HEK293 (cell line): ENCODE data around the gene ADAMTS12.

Experiments used
- CTCF ChIA-PET: fragments of 350-600 bp; formaldehyde crosslinking; extraction: SDS; loops from one replicate; lab custom pipeline; 2021; ENCODE audit warnings: antibody characterized with exemption; lab: Yijun Ruan, JAX
- POLR2A ChIA-PET: fragments of 300-600 bp; formaldehyde crosslinking; extraction: SDS; loops from one replicate; lab custom pipeline; 2020; ENCODE audit warnings: antibody characterized with exemption, inconsistent platforms; lab: Yijun Ruan, JAX
- H3K27ac ChIP-seq: fragments of 200-500 bp; sonication (Bioruptor generic); 2 replicates; pipeline ENCODE4 v1.5.1; 2014; ENCODE audit warnings: low read depth, low read length, control low read depth, inconsistent platforms; ENCODE audit errors: extremely low read depth
- H3K36me3 ChIP-seq, 2 experiments: fragments of 200-500 bp in 1 of 2; sonication (Bioruptor generic) in 1 of 2; 1 replicate in 1 of 2; 2 replicates in 1 of 2; pipeline ENCODE4 v1.5.1; 2014 to 2017; ENCODE audit warnings: inconsistent platforms in 2 of 2, low read length in 2 of 2; ENCODE audit not compliant: control insufficient read depth in 2 of 2, insufficient read depth in 1 of 2
- H3K4me1 ChIP-seq: fragments of 200-500 bp; sonication (Bioruptor generic); 2 replicates; pipeline ENCODE4 v1.5.1; 2014; ENCODE audit warnings: mild to moderate bottlenecking, low read length, inconsistent platforms; ENCODE audit not compliant: control insufficient read depth, insufficient read depth
- H3K4me3 ChIP-seq: 2 replicates; pipeline ENCODE4 v1.5.1; 2011; ENCODE audit warnings: low read depth, mild to moderate bottlenecking, control low read depth, low read length, moderate library complexity
- H3K9me3 ChIP-seq: fragments of 200-500 bp; sonication (Bioruptor generic); 2 replicates; pipeline ENCODE4 v1.5.1; 2014; ENCODE audit warnings: low read depth, low read length, inconsistent platforms; ENCODE audit not compliant: control insufficient read depth, insufficient read depth
- HOXD13 ChIP-seq: sonication (generic); formaldehyde crosslinking; IDR thresholded peaks from 2 replicates; pipeline ENCODE4 v1.8.0; 2022; ENCODE audit warnings: missing genetic modification reagents, borderline replicate concordance
- KLF10 ChIP-seq: fragments of 450-650 bp; IDR thresholded peaks from 2 replicates; pipeline ENCODE4 v1.5.1; 2018; ENCODE audit warnings: missing biosample characterization, mild to moderate bottlenecking, missing genetic modification characterization
- MZF1 ChIP-seq: fragments of 450-650 bp; formaldehyde crosslinking; IDR thresholded peaks from 2 replicates; pipeline ENCODE4 v1.5.1; 2017; ENCODE audit warnings: missing biosample characterization, missing genetic modification characterization, borderline replicate concordance
- ZNF112 ChIP-seq: fragments of 450-650 bp; formaldehyde crosslinking; IDR thresholded peaks from 2 replicates; pipeline ENCODE4 v1.5.0; 2017; ENCODE audit warnings: missing biosample characterization, missing genetic modification characterization
- ZNF114 ChIP-seq: fragments of 450-650 bp; formaldehyde crosslinking; IDR thresholded peaks from 2 replicates; pipeline ENCODE4 v1.5.0; 2017; ENCODE audit warnings: missing biosample characterization, missing genetic modification characterization
- ZNF121 ChIP-seq: fragments of 450-650 bp; formaldehyde crosslinking; IDR thresholded peaks from 2 replicates; pipeline ENCODE4 v1.5.1; 2016; ENCODE audit warnings: missing biosample characterization, missing genetic modification characterization
- ZNF175 ChIP-seq: fragments of 450-650 bp; formaldehyde crosslinking; IDR thresholded peaks from 2 replicates; pipeline ENCODE4 v1.5.1; 2016; ENCODE audit warnings: missing biosample characterization, missing genetic modification characterization
- ZNF221 ChIP-seq: fragments of 450-650 bp; formaldehyde crosslinking; IDR thresholded peaks from 2 replicates; pipeline ENCODE4 v1.5.1; 2017; ENCODE audit warnings: missing biosample characterization, missing genetic modification characterization, borderline replicate concordance
- ZNF239 ChIP-seq: fragments of 450-650 bp; formaldehyde crosslinking; IDR thresholded peaks from 2 replicates; pipeline ENCODE4 v1.5.1; 2016; ENCODE audit warnings: missing biosample characterization, missing genetic modification characterization
- ZNF311 ChIP-seq: fragments of 450-650 bp; formaldehyde crosslinking; IDR thresholded peaks from 2 replicates; pipeline ENCODE4 v1.5.1; 2017; ENCODE audit warnings: missing biosample characterization, missing genetic modification characterization, borderline replicate concordance
- ZNF398 ChIP-seq: fragments of 450-650 bp; formaldehyde crosslinking; IDR thresholded peaks from 2 replicates; pipeline ENCODE4 v1.5.1; 2017; ENCODE audit warnings: missing biosample characterization, missing genetic modification characterization
- ZNF501 ChIP-seq: fragments of 450-650 bp; formaldehyde crosslinking; IDR thresholded peaks from 2 replicates; pipeline ENCODE4 v1.5.1; 2016; ENCODE audit warnings: missing biosample characterization, missing genetic modification characterization
- ZNF514 ChIP-seq: fragments of 450-650 bp; formaldehyde crosslinking; IDR thresholded peaks from 2 replicates; pipeline ENCODE4 v1.5.1; 2016; ENCODE audit warnings: missing biosample characterization, missing genetic modification characterization
- ZNF555 ChIP-seq: fragments of 450-650 bp; formaldehyde crosslinking; conservative IDR thresholded peaks from 2 replicates; pipeline ENCODE4 v1.5.1; 2017; ENCODE audit warnings: missing biosample characterization, mild to moderate bottlenecking, missing genetic modification characterization, inconsistent platforms
- ZNF558 ChIP-seq: fragments of 450-650 bp; formaldehyde crosslinking; IDR thresholded peaks from 2 replicates; pipeline ENCODE4 v1.5.1; 2016; ENCODE audit warnings: missing biosample characterization, missing genetic modification characterization
- ZNF560 ChIP-seq: fragments of 450-650 bp; formaldehyde crosslinking; IDR thresholded peaks from 2 replicates; pipeline ENCODE4 v1.5.1; 2017; ENCODE audit warnings: missing biosample characterization, missing genetic modification characterization, borderline replicate concordance
- ZNF561 ChIP-seq: fragments of 450-650 bp; IDR thresholded peaks from 2 replicates; pipeline ENCODE4 v1.5.1; 2018; ENCODE audit warnings: missing biosample characterization, missing genetic modification characterization, borderline replicate concordance
- ZNF623 ChIP-seq: fragments of 450-650 bp; formaldehyde crosslinking; IDR thresholded peaks from 2 replicates; pipeline ENCODE4 v1.5.1; 2016; ENCODE audit warnings: missing biosample characterization, missing genetic modification characterization
- ZNF626 ChIP-seq: fragments of 450-650 bp; sonication (Bioruptor Pico); formaldehyde crosslinking; IDR thresholded peaks from 2 replicates; pipeline ENCODE4 v1.5.1; 2018; ENCODE audit warnings: missing biosample characterization, missing genetic modification characterization, inconsistent platforms
- ZNF692 ChIP-seq: fragments of 450-650 bp; formaldehyde crosslinking; IDR thresholded peaks from 2 replicates; pipeline ENCODE4 v1.5.1; 2016; ENCODE audit warnings: missing biosample characterization, missing genetic modification characterization
- TF ChIP-seq, protein P1 (sequence below): fragments of 450-650 bp; formaldehyde crosslinking; IDR thresholded peaks from 2 replicates; pipeline ENCODE4 v1.5.1; 2016; ENCODE audit warnings: missing biosample characterization, missing genetic modification characterization
- TF ChIP-seq, protein P2 (sequence below): fragments of 450-650 bp; formaldehyde crosslinking; IDR thresholded peaks from 2 replicates; pipeline ENCODE4 v1.5.1; 2017; ENCODE audit warnings: missing biosample characterization, missing genetic modification characterization

Gene ADAMTS12

GRCh38 chr5:33507426-33507825 is 384.4 kb downstream of the ADAMTS12 start:
- POLR2A ChIA-PET = no interaction called here
- H3K9me3 ChIP-seq = no peaks in the 10 kb centered on the region
- H3K4me1 ChIP-seq = no peaks in the 10 kb centered on the region
- H3K36me3 ChIP-seq = no peaks in the 10 kb centered on the region
- H3K4me3 ChIP-seq = no peak overlapping the region
- TF ChIP-seq ZNF175 (tag by site-specific recombination) = no peak
- no peak for TF ChIP-seq ZNF501 (tag by site-specific recombination)
- no peak for TF ChIP-seq ZNF221 (tag by site-specific recombination)
- no peak for TF ChIP-seq ZNF692
- TF ChIP-seq, protein P1, sequence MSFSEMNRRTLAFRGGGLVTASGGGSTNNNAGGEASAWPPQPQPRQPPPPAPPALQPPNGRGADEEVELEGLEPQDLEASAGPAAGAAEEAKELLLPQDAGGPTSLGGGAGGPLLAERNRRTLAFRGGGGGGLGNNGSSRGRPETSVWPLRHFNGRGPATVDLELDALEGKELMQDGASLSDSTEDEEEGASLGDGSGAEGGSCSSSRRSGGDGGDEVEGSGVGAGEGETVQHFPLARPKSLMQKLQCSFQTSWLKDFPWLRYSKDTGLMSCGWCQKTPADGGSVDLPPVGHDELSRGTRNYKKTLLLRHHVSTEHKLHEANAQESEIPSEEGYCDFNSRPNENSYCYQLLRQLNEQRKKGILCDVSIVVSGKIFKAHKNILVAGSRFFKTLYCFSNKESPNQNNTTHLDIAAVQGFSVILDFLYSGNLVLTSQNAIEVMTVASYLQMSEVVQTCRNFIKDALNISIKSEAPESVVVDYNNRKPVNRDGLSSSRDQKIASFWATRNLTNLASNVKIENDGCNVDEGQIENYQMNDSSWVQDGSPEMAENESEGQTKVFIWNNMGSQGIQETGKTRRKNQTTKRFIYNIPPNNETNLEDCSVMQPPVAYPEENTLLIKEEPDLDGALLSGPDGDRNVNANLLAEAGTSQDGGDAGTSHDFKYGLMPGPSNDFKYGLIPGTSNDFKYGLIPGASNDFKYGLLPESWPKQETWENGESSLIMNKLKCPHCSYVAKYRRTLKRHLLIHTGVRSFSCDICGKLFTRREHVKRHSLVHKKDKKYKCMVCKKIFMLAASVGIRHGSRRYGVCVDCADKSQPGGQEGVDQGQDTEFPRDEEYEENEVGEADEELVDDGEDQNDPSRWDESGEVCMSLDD (tag by site-specific recombination) = no peak
- TF ChIP-seq ZNF623 (tag by site-specific recombination) = no peak
- TF ChIP-seq ZNF112 (tag by site-specific recombination) = no peak
- TF ChIP-seq ZNF560 (tag by site-specific recombination) = no peak
- TF ChIP-seq, protein P2, sequence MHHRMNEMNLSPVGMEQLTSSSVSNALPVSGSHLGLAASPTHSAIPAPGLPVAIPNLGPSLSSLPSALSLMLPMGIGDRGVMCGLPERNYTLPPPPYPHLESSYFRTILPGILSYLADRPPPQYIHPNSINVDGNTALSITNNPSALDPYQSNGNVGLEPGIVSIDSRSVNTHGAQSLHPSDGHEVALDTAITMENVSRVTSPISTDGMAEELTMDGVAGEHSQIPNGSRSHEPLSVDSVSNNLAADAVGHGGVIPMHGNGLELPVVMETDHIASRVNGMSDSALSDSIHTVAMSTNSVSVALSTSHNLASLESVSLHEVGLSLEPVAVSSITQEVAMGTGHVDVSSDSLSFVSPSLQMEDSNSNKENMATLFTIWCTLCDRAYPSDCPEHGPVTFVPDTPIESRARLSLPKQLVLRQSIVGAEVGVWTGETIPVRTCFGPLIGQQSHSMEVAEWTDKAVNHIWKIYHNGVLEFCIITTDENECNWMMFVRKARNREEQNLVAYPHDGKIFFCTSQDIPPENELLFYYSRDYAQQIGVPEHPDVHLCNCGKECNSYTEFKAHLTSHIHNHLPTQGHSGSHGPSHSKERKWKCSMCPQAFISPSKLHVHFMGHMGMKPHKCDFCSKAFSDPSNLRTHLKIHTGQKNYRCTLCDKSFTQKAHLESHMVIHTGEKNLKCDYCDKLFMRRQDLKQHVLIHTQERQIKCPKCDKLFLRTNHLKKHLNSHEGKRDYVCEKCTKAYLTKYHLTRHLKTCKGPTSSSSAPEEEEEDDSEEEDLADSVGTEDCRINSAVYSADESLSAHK (tag by site-specific recombination) = no peak
- TF ChIP-seq MZF1 = no peak
- TF ChIP-seq ZNF558 = no peak
- no peak for TF ChIP-seq HOXD13 (CRISPR knock-in tag)
- no peak for TF ChIP-seq ZNF555
- no peak for TF ChIP-seq ZNF311
- TF ChIP-seq ZNF514 (tag by site-specific recombination) = no peak
- no peak for TF ChIP-seq KLF10
- CTCF ChIA-PET = no interaction called here
- no peak overlapping the region for H3K27ac ChIP-seq

DNA sequence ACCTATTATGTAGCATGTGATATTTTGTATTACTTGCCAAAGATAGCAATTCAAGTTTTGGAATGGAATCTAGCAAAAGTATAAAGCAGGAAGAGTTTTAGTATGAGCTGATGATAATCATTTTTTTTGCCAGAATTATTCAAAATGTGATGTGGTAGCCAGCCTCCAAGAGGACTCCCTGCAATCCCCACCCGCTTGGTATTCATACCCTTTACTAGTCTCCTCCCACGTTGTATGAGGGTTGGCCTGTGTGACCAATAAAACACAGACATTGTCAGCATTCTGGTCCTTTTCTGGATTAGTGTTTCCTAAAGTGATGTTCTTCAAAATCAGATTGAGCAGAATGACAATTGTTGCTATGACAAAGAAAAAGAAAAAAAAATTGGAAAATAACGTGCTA is 387.2 kb downstream of the ADAMTS12 start:
- Histone ChIP-seq H3K27ac (no peak overlapping the region), H3K9me3 (no peaks in the 10 kb centered on the region), H3K36me3 (no peaks in the 10 kb centered on the region), H3K4me1 (no peaks in the 10 kb centered on the region), H3K4me3 (no peak overlapping the region)
- CTCF ChIA-PET = interaction anchor here (0.6 to 1.0 kb wide), 2 partner anchors 9 to 82 kb away, joined by 3 read pairs; no protein-coding TSS in a partner anchor
- POLR2A ChIA-PET = no interaction called here
- TF ChIP-seq ZNF121 (tag by site-specific recombination) (no peak), ZNF561 (tag by site-specific recombination) (no peak), ZNF239 (tag by site-specific recombination) (no peak), ZNF114 (tag by site-specific recombination) (no peak), ZNF398 (tag by site-specific recombination) (no peak), ZNF626 (tag by site-specific recombination) (no peak)
